ENCODE data around the gene MCC. TPM values are rescaled to one million over a fixed set of nuclear protein-coding genes. Genes with fewer than 3 reads are reported as not detected.

Gene MCC
- total and polyA plus RNA-seq, 2 of the 4 experiments (the other 2 are of a cell fraction), result 5.0 to 20.6 TPM

DNA sequence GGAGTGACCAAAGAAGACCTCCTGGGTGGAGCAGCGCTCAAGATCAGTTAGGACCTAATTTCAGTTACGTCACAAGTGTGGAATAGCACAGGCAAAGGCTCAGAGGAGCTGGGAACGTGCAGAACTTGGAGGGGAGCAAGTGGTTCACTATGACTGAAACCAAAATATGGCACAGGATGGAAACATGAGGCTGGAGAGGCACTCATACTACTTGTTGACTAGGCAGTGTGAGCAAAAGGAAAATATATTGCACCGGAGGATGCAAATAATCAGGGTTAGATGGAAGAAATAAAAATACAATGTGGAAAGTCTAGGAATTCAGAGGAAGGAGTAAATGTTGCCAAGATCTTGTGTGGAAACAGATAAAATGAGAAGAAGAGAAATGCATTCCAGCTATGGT lies 363.3 kb downstream of the MCC start:
- Histone ChIP-seq H3K18ac (ENCODE audit: low read depth, low read length) (no peak overlapping the region), H2BK5ac (ENCODE audit: low read depth, low read length, poor library complexity, severe bottlenecking) (no peak overlapping the region), H2AK5ac (ENCODE audit: low read depth, low read length) (no peak overlapping the region), H3K4me1 (ENCODE audit: control insufficient read depth, insufficient read depth, low read length) (peaks cover 4% of the 10 kb centered on the region), H4K91ac (ENCODE audit: insufficient read depth, low read depth, low read length) (no peak overlapping the region), H3K4me3 (ENCODE audit: insufficient read depth, low read depth, low read length) (no peak overlapping the region), H3K4me2 (ENCODE audit: low read depth, low read length) (no peak overlapping the region), H3K27me3 (ENCODE audit: control insufficient read depth, insufficient read depth, low read length) (no peaks in the 10 kb centered on the region), H2AK9ac (replicated peaks; ENCODE audit: low read depth, low read length, poor library complexity) (no peak overlapping the region), H4K8ac (ENCODE audit: low read depth in 2 of 2, low read length in 2 of 2) (no peak overlapping the region), H2BK20ac (ENCODE audit: low read depth, low read length) (no peak overlapping the region), H3K79me1 (ENCODE audit: low read depth in 1 of 2, low read length in 2 of 2) (peaks cover 4 to 6% of the 10 kb centered on the region in 2 experiments; a peak in 3 of 4 replicates), H3K14ac (replicated peaks; ENCODE audit: low read depth, low read length) (no peak overlapping the region), H4K20me1 (ENCODE audit: insufficient read depth, low read length) (0 out of 2 replicates have a peak, but pooled peaks cover 2% of the 10 kb centered on the region), H3K56ac (ENCODE audit: extremely low read depth, insufficient read depth, low read length) (no peak overlapping the region), H3K4ac (ENCODE audit: low read depth, low read length) (no peak overlapping the region), H2BK120ac (ENCODE audit: low read depth, low read length) (no peak overlapping the region), H3K9me1 (ENCODE audit: insufficient read depth, low read length) (peaks cover 3% of the 10 kb centered on the region), H3K27ac (ENCODE audit: insufficient read depth, low read length) (no peak overlapping the region), H4K5ac (ENCODE audit: low read depth, low read length) (no peak overlapping the region), H3K36me3 (ENCODE audit: control insufficient read depth, insufficient read depth, low read length) (peaks cover 4% of the 10 kb centered on the region; the same call in 1 of the 2 replicates), H2AFZ (replicated peaks; ENCODE audit: low read length, poor library complexity) (no peak overlapping the region), H3K23ac (ENCODE audit: low read depth, low read length) (no peak overlapping the region), H2BK15ac (ENCODE audit: low read depth, low read length) (no peak overlapping the region), H3K9ac (ENCODE audit: low read depth, low read length) (no peak overlapping the region), H3K9me3 (ENCODE audit: control insufficient read depth, insufficient read depth, low read length) (no peaks in the 10 kb centered on the region)
- BruUV-seq (replicated peaks), result no TSS peak
- ChIA-PET CTCF (interaction anchor here (0.6 kb wide), 1 partner anchor 36 kb away, joined by 3 read pairs; no protein-coding TSS in a partner anchor), POLR2A (ENCODE audit: unreplicated experiment) (no interaction called here)
- TF ChIP-seq, protein P1, sequence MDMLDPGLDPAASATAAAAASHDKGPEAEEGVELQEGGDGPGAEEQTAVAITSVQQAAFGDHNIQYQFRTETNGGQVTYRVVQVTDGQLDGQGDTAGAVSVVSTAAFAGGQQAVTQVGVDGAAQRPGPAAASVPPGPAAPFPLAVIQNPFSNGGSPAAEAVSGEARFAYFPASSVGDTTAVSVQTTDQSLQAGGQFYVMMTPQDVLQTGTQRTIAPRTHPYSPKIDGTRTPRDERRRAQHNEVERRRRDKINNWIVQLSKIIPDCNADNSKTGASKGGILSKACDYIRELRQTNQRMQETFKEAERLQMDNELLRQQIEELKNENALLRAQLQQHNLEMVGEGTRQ (IDR thresholded peaks at IDR 0.05; ENCODE audit: low read depth, low read length), result no peak
- TF ChIP-seq SMC3 (IDR thresholded peaks at IDR 0.05; ENCODE audit: low read depth, low read length), result no peak
- no peak for TF ChIP-seq POLR2A (IDR thresholded peaks at IDR 0.05; ENCODE audit: low read depth, low read length)
- TF ChIP-seq, protein P2, sequence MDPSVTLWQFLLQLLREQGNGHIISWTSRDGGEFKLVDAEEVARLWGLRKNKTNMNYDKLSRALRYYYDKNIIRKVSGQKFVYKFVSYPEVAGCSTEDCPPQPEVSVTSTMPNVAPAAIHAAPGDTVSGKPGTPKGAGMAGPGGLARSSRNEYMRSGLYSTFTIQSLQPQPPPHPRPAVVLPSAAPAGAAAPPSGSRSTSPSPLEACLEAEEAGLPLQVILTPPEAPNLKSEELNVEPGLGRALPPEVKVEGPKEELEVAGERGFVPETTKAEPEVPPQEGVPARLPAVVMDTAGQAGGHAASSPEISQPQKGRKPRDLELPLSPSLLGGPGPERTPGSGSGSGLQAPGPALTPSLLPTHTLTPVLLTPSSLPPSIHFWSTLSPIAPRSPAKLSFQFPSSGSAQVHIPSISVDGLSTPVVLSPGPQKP (IDR thresholded peaks at IDR 0.05; ENCODE audit: borderline replicate concordance, low read depth, low read length), result no peak
- no peak for TF ChIP-seq MXI1 (IDR thresholded peaks at IDR 0.05; ENCODE audit: borderline replicate concordance, low read depth, low read length)
- no peak for TF ChIP-seq MAFK (IDR thresholded peaks at IDR 0.05; ENCODE audit: low read depth, low read length)
- TF ChIP-seq BHLHE40 (IDR thresholded peaks at IDR 0.05; ENCODE audit: low read depth, low read length), result no peak
- TF ChIP-seq NFE2L2 (IDR thresholded peaks at IDR 0.05; ENCODE audit: low read depth, low read length), result no peak
- TF ChIP-seq CEBPB (IDR thresholded peaks at IDR 0.05; ENCODE audit: low read depth, low read length), result no peak
- TF ChIP-seq, protein P3, sequence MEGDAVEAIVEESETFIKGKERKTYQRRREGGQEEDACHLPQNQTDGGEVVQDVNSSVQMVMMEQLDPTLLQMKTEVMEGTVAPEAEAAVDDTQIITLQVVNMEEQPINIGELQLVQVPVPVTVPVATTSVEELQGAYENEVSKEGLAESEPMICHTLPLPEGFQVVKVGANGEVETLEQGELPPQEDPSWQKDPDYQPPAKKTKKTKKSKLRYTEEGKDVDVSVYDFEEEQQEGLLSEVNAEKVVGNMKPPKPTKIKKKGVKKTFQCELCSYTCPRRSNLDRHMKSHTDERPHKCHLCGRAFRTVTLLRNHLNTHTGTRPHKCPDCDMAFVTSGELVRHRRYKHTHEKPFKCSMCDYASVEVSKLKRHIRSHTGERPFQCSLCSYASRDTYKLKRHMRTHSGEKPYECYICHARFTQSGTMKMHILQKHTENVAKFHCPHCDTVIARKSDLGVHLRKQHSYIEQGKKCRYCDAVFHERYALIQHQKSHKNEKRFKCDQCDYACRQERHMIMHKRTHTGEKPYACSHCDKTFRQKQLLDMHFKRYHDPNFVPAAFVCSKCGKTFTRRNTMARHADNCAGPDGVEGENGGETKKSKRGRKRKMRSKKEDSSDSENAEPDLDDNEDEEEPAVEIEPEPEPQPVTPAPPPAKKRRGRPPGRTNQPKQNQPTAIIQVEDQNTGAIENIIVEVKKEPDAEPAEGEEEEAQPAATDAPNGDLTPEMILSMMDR (conservative IDR thresholded peaks at IDR 0.05; ENCODE audit: low read depth, low read length), result no peak
- no peak for TF ChIP-seq CHD1 (IDR thresholded peaks at IDR 0.05; ENCODE audit: low read depth, low read length)
- no peak for TF ChIP-seq MAZ (IDR thresholded peaks at IDR 0.05; ENCODE audit: borderline replicate concordance, low read depth, low read length)
- no peak for TF ChIP-seq FOS (IDR thresholded peaks at IDR 0.05; ENCODE audit: low read depth, low read length)
- no peak for TF ChIP-seq RAD21 (IDR thresholded peaks at IDR 0.05; ENCODE audit: low read length)
- TF ChIP-seq RCOR1 (IDR thresholded peaks at IDR 0.05; ENCODE audit: insufficient replicate concordance, low read length), result no peak
- no CpG with 5 or more reads among the region's 4 CpGs for WGBS, 2 experiments (ENCODE audit: extremely low coverage in 2 of 2, insufficient read length in 1 of 2)
- DNase-seq (no peak), ATAC-seq (ENCODE audit: low read depth) (no peak)
- dilution Hi-C loops (cut with HindIII; ENCODE audit: low sequenced_read_pairs, unreplicated experiment) (no loop called here), in situ Hi-C loops (cut with MboI; ENCODE audit: low sequenced_read_pairs) (no loop called here), intact Hi-C loops (cut with micrococcal nuclease) (loop anchor here (5.0 kb wide), 1 partner anchor 128 kb away; no protein-coding TSS in a partner anchor)
